IPS DF 4.7 (cell line): ENCODE data around the gene R3HCC1L.
"Not testable (repeated sequence)": the region's sequence is repeated elsewhere in the genome, so short reads cannot be mapped to it uniquely, and the experiment has no call there.

ENCODE experiments used
- DNase-seq: peaks from one replicate; pipeline ENCODE4 v3.0.0-alpha.2; 2013; ENCODE audit warnings: low spot score; ENCODE audit errors: extremely low read depth

The R3HCC1L gene

DNA sequence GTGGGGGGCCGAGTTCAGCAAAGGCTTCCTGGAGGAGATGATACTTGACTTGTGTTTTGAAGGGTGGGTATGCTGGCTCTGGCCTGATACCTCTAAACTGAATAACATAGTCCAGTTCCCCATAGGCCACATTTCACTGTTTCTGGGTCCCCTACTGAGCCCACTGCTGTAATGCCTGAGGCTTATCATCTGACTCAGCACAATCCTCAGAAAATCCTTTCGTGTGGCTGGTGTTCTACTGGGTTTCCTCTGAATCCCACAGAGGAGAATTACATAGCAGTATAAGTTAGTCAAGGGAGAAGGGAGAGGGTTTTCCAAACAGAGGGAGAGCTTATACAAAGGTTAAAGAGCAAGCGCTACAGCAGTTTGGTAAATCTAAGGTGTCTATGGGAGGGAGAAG lies 2.8 kb upstream of the R3HCC1L start:
- no peak for DNase-seq

DNA sequence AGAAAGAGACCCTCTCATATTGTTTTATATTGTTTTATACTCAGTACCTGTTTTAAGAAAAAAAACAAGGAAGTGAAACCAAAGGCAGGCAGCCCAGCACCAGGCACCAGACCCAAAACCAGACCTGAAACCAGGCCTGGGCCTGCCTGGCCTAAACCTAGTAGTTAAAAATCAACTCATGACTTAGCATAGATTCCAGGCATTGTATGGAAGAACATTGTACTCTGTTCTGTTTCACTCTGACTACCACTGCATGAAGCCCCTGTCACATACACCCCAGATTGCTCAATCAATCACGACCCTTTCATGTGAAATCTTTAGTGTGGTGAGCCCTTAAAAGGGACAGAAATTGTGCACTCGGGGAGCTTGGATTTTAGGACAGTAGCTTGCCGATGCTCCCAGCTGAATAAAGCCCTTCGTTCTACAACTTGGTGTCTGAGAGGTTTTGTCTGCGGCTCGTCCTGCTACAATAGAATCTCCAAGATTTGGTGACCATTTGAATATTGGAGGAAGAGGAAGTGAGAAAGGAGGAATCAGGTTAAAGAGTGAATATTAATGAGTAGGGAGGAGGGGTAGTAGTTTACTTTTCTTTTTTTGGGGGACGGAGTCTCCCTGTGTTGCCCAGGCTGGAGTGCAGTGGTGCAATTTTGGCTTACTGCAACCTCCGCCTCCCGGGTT lies 1.2 kb upstream of the R3HCC1L start:
- DNase-seq: not testable (repeated sequence)

DNA sequence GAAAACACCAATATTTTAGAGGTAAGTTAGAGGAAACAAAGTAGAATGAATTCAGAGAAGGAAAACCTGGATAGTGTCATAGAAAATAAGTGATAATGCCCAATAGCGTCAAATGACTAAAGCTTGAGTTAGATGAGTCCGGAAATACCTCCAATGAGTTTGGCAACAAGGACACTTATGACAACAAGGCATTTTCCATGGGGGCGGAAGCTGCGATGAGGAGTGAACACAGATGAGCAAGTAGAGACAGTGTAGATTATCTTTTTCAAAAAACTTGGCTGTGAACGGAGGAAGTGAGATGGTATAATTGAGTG lies 383 bp upstream of the R3HCC1L start:
- no peak for DNase-seq

DNA sequence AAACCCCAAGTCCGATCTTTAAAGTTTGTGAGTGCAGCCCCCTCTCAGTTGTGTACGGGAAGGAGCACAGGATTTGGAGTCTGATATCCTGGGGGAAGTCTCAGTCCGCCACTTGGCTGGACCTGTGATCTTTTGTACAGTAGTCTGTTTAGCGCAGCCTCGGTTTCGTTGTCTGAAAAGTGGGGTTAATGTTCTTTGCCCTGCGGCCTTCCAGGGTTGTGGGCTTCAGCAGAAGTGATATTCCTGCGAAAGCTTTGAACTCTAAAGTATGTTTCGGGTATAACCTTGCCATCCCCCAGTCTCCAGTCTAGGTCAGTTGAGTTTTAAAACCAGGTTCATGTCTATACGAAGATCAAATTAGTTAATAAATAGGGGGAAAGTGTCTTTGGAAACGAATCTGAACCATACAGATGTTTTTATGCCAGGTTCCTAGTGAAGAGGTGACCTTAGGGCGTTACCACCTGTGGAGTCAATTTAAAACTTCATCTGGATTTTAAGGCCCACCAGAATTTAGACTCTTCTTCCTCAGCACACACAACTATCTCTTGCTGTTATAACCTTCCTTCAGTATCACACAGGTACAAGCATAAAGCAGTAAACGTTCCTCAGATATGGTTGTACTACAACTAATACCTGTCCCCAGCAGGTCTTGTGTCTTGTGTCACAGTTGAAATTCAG lies 904 bp downstream of the R3HCC1L start:
- no peak for DNase-seq

DNA sequence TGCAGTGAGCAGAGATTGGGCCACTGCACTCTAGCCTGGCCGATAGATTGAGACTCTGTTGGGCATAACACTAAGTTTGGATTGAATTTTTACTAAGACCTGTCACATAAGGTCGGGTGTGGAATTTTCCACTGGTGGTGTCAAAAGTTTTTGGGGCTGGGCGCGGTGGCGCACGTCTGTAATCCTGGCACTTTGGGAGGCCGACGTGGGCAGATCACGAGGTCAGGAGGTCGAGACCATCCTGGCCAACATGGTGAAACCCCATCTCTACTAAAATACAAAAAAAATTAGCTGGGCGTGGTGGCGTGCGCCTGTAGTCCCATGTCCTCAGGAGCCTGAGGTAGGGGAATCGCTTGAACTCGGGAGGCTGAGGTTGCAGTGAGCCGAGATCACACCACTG lies 2.3 kb downstream of the R3HCC1L start:
- DNase-seq: not testable (repeated sequence)

DNA sequence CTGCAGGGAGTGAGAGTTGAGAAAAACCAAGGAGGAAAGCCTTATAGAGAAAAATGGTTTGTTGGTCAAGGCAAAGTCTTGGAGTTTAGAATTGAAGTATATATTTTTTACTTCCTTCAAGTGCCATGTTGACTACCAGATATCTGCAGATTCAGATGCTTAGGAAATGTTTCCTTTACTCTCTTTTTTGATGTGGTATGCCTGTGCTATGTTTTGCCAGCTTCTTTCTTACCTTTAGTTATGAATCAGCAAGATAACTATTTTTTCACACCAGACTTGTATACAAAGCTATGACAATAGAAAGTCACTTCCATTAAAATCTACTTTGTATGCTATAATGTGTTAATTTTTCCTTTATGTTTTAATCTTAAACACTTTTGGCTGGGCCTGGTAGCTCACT lies 3.6 kb downstream of the R3HCC1L start:
- DNase-seq: no peak

DNA sequence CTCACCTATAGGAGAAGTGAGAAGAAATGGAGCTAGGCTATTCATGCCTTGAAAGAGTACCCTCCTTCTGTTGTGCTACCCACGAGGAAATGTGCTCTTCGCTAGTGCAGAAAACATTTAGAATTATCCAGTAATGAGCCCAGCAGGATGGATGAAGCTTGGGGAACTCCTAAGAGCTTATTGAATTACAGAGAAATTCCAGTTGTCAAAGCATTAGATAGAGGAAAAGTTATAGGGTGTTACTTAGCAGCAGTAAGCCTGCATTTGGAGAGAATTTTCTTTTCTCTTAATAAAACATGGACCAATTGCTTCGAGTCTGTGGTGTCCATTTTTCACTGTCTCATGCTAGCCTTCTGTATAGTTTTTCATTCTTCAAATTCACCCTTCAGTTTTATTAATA lies 5.0 kb downstream of the R3HCC1L start:
- DNase-seq: no peak

DNA sequence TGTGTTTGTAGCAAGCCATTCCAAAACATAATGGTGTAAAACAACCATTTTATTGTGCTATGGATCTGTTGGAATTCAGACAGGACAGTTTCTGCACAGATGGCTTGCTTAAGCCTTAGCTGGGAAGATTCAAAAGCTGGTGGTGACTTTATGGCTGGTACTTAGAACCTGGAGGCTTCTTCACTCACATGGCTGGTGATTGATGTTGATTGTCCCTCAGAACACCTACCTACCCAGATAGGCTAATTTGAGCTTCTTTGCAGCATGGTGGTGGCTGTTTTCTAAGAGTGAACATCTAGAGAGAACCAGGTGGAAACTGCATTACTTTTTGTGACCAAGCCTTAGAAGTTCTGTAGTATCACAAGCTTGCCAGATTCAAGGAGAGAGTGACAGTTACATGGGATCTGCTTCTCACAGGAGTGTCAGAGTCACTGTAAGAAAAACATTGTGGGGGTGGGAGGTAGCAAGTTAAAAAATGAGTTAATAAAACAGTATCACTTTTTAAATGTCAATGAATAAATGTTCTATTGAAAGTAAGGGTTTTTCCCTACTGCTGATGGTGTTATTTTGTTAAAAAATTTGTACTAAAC lies 7.1 kb downstream of the R3HCC1L start:
- no peak for DNase-seq

DNA sequence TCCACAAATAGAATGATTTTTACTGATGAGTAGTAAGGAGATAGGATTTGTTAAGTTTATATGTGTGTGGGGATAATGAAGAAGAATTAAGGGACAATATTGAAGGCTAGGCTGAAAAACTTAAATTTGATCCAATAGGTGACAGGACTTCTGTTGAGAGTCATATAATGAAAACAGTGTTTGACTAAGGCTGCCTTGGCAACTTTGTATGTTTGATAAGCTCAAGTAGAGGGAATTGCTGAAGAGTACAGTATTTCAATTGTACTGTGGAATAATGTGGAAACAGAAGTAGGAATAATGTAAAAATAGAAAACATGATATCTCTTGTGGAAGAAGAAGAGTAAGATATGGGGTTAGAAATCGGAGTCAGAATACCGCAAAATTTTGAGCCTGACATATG lies 10.5 kb downstream of the R3HCC1L start:
- DNase-seq: no peak

DNA sequence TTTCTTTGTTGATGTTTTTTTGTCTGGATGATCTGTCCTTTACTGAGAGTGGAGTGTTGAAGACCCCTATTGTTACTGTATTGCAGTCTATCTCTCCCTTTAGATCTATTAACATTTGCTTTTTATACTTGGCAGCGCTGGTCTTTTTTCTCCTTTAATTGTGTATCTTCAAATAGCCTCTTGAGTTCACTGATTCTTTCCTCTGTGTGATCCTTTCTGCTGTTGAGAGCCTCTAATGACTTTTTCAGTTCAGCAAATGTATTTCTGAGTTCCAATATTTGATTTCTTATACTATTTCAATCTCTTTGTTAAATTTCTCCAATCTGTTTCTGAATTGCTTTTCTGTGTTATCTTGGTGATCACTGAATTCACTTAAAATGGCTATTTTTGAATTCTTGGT lies 15.4 kb downstream of the R3HCC1L start:
- DNase-seq: no peak

DNA sequence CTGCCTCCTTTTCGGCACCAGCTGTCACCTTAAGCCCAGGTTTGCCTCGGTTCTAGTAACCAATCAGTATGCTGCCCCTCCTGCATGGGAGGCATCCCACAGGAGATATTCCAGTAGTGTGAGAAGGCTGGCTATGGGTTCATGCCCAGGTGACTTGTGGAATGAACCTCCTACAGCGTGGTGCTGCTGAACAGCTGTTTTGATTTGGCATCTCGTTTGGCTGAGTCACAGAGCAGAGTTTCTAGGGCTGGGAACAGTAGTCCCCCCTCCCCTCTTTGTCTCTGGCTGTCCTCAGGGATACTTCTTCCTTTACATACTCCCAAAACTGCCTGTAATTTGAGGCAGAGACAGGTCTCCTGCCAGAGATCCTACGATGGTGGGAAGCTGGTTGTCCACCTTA lies 16.1 kb downstream of the R3HCC1L start:
- DNase-seq: no peak

DNA sequence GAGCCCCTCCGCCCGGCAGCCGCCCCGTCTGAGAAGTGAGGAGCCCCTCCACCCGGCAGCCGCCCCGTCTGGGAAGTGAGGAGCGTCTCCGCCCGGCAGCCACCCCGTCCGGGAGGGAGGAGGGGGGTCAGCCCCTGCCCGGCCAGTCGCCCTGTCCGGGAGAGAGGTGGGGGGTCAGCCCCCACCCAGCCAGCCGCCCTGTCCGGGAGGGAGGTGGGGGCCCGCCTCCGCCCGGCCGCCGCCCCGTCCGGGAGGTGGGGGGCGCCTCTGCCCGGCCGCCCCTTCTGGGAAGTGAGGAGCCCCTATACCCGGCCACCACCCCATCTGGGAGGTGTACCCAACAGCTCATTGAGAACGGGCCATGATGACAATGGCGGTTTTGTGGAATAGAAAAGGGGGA lies 18.3 kb downstream of the R3HCC1L start:
- DNase-seq: not testable (repeated sequence)

DNA sequence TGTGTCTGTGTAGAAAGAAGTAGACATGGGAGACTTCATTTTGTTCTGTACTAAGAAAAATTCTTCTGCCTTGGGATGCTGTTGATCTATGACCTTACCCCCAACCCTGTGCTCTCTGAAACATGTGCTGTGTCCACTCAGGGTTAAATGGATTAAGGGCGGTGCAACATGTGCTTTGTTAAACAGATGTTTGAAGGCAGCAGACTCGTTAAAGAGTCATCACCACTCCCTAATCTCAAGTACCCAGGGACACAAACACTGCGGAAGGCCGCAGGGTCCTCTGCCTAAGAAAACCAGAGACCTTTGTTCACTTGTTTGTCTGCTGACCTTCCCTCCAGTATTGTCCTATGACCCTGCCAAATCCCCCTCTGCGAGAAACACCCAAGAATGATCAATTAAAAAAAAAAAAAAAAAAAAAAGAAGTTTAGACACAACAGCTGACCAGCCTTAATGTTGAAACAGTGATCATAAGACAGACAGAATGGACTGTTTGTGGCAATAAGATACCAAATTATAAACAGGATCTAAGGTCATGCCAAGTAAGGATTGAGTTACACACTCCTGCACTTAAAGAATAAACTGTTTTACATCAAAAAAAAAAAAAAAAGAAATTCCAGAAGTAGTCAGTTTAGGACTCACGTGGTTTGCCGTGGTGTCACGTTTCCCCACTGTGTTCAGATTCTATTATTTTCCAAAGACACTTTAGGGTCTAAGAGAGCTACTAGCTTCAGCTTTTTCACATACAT lies 18.9 kb downstream of the R3HCC1L start:
- DNase-seq: not testable (repeated sequence)

DNA sequence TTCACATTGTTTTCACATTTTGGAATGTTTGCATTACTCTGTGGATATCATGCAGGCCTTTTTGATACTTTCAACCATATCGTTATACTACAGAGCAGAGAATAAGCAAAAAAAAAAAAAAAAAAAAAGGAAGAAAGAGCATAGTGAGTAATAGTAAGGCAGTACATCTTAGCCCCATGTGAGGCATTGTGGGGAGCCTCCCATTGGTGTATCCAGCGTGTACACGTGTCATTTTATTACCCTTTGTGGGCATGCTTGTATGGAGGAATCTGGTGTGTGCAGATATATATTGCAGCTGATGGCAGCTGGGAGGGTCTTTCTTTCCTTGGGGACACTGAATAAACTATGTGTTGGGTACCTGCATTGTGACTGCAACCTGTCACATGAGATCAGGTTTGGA lies 19.6 kb downstream of the R3HCC1L start:
- no peak for DNase-seq

DNA sequence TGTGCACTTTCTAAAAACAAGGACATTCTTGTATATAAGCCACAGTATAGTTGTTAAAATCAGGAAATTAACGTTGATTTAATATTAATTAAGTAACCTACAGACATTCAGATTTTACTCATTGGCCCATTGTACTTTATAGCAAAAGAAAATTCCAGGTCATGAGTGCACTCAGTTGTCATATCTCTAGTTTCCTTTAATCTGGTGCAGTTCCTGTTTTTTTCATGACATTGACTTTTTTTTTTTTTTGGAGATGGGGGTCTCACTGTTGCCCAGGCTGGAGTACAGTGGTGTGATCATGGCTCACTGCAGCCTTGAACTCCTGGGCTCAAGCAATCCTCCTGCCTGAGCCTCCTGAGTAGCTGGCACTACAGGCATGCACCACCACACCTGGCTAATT lies 24.1 kb downstream of the R3HCC1L start:
- DNase-seq: no peak

DNA sequence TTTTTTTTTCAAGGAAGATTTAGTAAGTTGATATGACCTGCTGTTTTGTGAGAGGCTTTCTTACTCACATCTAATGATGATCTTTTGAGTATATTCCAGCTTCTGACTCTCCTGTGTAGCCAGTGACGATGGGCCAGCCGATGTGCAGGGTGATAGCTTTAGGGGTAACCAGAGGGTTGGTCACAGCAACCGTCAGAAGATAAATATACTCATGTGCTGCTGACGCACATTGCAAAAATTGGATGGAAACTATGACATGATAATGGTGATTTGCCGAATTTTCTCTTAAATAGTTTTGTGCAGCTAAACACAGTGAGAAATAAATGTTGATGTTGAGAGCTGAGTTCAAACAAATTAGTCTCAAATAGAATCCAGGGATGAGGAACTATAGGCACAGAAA lies 29.5 kb downstream of the R3HCC1L start:
- DNase-seq: no peak

DNA sequence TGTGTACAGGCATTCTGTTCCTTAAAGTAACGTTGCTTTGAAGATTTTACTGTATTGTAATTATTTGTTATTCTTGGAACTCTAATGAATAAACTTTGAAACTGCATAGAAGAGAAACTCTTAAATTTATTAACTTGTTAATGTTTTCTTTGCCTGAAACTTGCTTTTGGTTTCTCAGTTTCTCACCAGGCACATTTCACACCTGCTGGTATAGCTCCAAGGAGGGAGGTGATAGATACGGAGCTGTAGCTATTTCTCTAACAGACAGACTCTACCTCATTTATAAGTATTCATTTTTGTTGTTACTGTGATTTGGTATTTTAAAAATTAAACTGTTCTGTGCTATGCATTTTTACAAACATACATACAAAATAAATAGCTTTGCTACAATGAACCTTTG lies 32.7 kb downstream of the R3HCC1L start:
- DNase-seq: no peak

DNA sequence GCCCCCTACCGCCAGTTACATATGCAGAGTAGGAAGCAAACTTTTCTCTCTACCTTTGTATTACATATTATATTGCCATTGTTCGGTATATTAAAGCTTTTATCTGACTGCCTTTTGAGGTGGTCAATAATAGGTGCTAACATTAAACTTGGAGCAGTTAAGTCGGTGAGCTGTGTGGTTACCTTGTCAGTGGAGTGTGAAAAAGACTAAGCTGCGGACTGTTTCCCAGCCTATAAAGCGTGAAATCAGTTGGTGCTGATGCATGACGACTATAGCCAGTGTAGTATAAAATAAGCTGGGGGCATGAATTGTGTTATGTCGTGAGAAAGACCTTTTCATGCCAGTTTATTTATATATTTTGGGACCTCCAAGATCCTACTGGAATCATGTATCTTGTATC lies 33.7 kb downstream of the R3HCC1L start:
- no peak for DNase-seq

DNA sequence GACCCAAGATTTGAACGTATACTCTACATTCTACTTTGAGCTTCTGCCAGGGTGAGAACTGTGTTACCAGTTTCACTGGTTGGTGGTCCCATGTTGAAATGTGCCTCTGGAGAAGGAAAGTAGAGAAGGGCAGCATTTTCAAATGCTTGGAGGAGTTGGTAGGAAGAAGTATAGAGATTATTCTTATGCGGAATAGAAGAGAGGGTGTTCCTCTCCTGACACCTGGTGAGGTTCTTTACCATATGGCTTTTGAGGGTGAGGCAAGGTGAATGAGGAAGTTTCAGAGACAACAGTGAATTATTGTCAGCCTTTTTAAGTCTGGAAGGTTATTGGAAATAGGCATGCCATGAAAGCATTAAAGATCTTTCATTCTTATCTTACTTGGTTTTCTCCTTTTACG lies 34.3 kb downstream of the R3HCC1L start:
- no peak for DNase-seq

DNA sequence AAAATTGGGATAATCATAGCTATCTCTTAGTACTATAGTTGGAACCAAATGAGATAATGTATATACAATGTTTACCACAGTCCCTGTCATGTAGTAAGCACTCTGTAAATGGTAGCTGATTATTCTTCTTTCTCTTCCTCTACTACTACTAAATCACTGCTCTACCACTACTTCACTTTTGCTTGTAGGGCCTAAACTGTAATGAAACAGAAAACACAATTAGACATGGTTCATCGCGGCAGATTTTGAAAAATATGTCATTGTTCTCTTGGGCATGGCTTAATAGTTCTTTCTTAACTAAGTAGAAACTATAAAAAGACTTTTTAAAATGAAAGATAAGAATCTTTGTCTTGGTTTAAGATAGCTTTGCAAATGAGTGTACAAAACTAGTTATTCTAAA lies 34.9 kb downstream of the R3HCC1L start:
- no peak for DNase-seq

DNA sequence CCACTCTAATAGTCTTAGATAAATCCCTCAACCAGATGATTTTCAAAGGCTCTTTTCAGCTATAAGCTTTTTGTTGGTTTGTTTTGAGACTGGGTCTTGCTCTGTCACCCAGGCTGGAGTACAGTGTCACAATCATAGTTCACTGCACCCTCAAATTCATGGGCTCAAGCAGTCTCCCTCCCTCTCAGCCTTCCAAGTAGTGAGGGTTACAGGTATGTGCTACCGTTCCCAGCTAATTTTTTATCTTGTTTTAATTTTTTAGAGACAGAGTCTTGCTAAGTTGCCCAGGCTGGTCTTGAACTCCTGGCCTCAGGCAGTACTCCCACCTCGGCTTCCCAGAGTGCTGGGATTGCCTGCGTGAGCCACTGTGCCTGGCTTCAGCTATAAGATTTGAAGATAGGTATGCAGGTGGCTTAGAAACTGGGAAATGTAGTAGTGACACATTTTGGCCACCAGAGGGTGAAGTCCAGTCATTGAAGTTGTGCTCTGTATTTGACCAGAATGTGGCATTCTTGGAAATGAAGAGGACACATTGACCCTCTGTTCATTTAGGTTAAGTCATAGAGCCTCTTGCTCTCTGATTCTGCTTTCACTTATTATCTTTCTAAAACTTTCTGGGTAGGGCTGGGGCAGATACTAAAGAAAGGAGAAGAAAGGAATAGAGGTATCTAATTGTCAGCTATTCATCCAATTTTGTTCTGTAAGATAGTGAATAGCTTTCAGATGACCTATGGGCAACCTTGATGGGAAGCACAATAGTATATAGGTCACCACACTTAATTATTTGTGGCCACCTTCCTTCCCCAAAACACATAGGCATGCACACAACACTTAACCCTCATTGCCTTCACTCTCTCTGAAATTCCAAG lies 36.0 kb downstream of the R3HCC1L start:
- DNase-seq: peak; percentile 85

DNA sequence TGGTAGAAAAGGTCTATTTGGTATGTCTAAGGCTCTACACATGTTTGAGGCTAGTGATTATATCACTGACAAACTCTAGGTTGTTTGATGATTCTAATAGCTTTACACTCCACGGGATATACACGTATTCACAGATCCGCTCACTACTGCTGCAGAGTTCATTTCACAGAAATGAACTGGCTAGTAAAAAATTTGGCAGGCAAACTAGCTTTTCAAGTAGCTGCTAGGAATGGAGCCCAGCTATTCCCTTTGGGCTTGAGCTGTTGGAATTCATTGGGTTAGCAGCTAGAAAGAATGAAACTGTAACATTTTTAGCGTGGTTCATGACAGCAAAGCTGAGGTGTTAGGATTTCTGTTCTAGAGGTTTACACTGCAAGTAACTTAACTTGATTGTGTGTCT lies 37.6 kb downstream of the R3HCC1L start:
- no peak for DNase-seq
